C4-2B (cell line): ENCODE data around the gene TMEM45B.
"Not testable (repeated sequence)": the region's sequence is repeated elsewhere in the genome, so short reads cannot be mapped to it uniquely, and the experiment has no call there.

Source experiments
- H3K27ac ChIP-seq: fragments of 450-650 bp; 2 replicates; pipeline ENCODE4 v1.5.1; 2017
- CTCF ChIP-seq: fragments of 450-650 bp; conservative IDR thresholded peaks from 2 replicates; pipeline ENCODE4 v1.5.1; 2017; ENCODE audit warnings: mild to moderate bottlenecking
- ZFX ChIP-seq: fragments of 450-650 bp; IDR thresholded peaks from 2 replicates; pipeline ENCODE4 v1.6.1; 2017

The TMEM45B gene

GRCh38 chr11:129792663-129793062 is 23.0 kb upstream of the TMEM45B start:
- TF ChIP-seq ZFX (no peak), CTCF (no peak)
- H3K27ac ChIP-seq: peak overlapping the region; percentile 50

GRCh38 chr11:129795089-129795488 is 20.6 kb upstream of the TMEM45B start:
- H3K27ac ChIP-seq: no peak overlapping the region
- TF ChIP-seq CTCF (no peak), ZFX (no peak)

GRCh38 chr11:129798212-129798611 is 17.4 kb upstream of the TMEM45B start:
- TF ChIP-seq CTCF (no peak), ZFX (no peak)
- H3K27ac ChIP-seq: no peak overlapping the region

- not testable (repeated sequence) for H3K27ac ChIP-seq
Measured at GRCh38 chr11:129800162-129800561, 15.5 kb upstream of the TMEM45B start.

- TF ChIP-seq CTCF: no peak
- no peak for TF ChIP-seq ZFX
- H3K27ac ChIP-seq: no peak overlapping the region
Measured at GRCh38 chr11:129800655-129801054, 15.0 kb upstream of the TMEM45B start.

GRCh38 chr11:129803533-129803932 is 12.1 kb upstream of the TMEM45B start:
- no peak for TF ChIP-seq ZFX
- no peak for TF ChIP-seq CTCF
- peak overlapping the region; percentile 13 for H3K27ac ChIP-seq

GRCh38 chr11:129804012-129804411 is 11.6 kb upstream of the TMEM45B start:
- H3K27ac ChIP-seq: peak overlapping the region; percentile 13
- no peak for TF ChIP-seq ZFX
- no peak for TF ChIP-seq CTCF

- peak overlapping the region; percentile 74 for H3K27ac ChIP-seq
Measured at GRCh38 chr11:129808241-129808640, 7.4 kb upstream of the TMEM45B start.
